H9 (cell line): Measurements from ENCODE around the gene TBC1D20. TPM values are rescaled to one million over a fixed set of nuclear protein-coding genes. Genes with fewer than 3 reads are reported as not detected.

Source experiments
- DNase-seq: peaks from one replicate; pipeline ENCODE4 v3.0.0-alpha.2; 2017
- H2AFZ ChIP-seq: one replicate; pipeline ENCODE4 v1.6.1; 2013; ENCODE audit warnings: mild to moderate bottlenecking, low read length, control low read depth, moderate library complexity
- H2AK5ac ChIP-seq: 2 replicates; pipeline ENCODE4 v1.6.1; 2013; ENCODE audit warnings: low read length, control low read depth, mixed read lengths; ENCODE audit not compliant: insufficient read length
- H2BK120ac ChIP-seq: one replicate; pipeline ENCODE4 v1.6.1; 2013; ENCODE audit warnings: low read depth, mild to moderate bottlenecking, low read length, control low read depth, inconsistent platforms; ENCODE audit not compliant: poor library complexity, severe bottlenecking
- H2BK12ac ChIP-seq: 2 replicates; pipeline ENCODE4 v1.6.1; 2013; ENCODE audit warnings: low read length, control low read depth, mixed read lengths, low read depth; ENCODE audit not compliant: insufficient read length
- H2BK15ac ChIP-seq: 2 replicates; pipeline ENCODE4 v1.6.1; 2013; ENCODE audit warnings: low read depth, low read length, control low read depth
- H2BK20ac ChIP-seq: one replicate; pipeline ENCODE4 v1.6.1; 2013; ENCODE audit warnings: low read depth, mild to moderate bottlenecking, low read length, control low read depth, inconsistent platforms; ENCODE audit not compliant: poor library complexity, severe bottlenecking
- H2BK5ac ChIP-seq: 2 replicates; pipeline ENCODE4 v1.6.1; 2013; ENCODE audit warnings: low read length, control low read depth, mixed read lengths; ENCODE audit not compliant: insufficient read length
- H3K14ac ChIP-seq: 2 replicates; pipeline ENCODE4 v1.6.1; 2013; ENCODE audit warnings: low read length, control low read depth; ENCODE audit not compliant: insufficient read depth
- H3K18ac ChIP-seq: 2 replicates; pipeline ENCODE4 v1.6.1; 2013; ENCODE audit warnings: low read depth, mild to moderate bottlenecking, mixed read lengths, low read length, control low read depth; ENCODE audit not compliant: insufficient read length
- H3K23ac ChIP-seq: 2 replicates; pipeline ENCODE4 v1.6.1; 2013; ENCODE audit warnings: low read length, control low read depth, mixed read lengths, low read depth; ENCODE audit not compliant: insufficient read length
- H3K23me2 ChIP-seq: 2 replicates; pipeline ENCODE4 v1.6.1; 2013; ENCODE audit warnings: low read depth, mild to moderate bottlenecking, mixed read lengths, low read length, control low read depth; ENCODE audit not compliant: insufficient read length, poor library complexity, severe bottlenecking
- H3K27ac ChIP-seq: 2 replicates; pipeline ENCODE4 v1.5.1; 2013; ENCODE audit warnings: low read length, control low read depth, mixed read lengths, low read depth; ENCODE audit not compliant: insufficient read length
- H3K27me3 ChIP-seq: 2 replicates; pipeline ENCODE4 v1.6.1; 2013; ENCODE audit warnings: low read length, control low read depth, inconsistent platforms; ENCODE audit not compliant: insufficient read depth
- H3K4ac ChIP-seq: 2 replicates; pipeline ENCODE4 v1.6.1; 2013; ENCODE audit warnings: low read depth, mild to moderate bottlenecking, control low read depth, inconsistent platforms, low read length, moderate library complexity
- H3K4me1 ChIP-seq: 2 replicates; pipeline ENCODE4 v1.6.1; 2013; ENCODE audit warnings: low read length, control low read depth, inconsistent platforms; ENCODE audit not compliant: insufficient read depth
- H3K4me2 ChIP-seq: 2 replicates; pipeline ENCODE4 v1.6.1; 2013; ENCODE audit warnings: low read length, control low read depth, mixed read lengths; ENCODE audit not compliant: insufficient read length, insufficient read depth
- H3K56ac ChIP-seq: 2 replicates; pipeline ENCODE4 v1.6.1; 2013; ENCODE audit warnings: low read depth, mild to moderate bottlenecking, mixed read lengths, low read length, control low read depth; ENCODE audit not compliant: insufficient read length
- H3K79me1 ChIP-seq: 2 replicates; pipeline ENCODE4 v1.6.1; 2013; ENCODE audit warnings: low read depth, mild to moderate bottlenecking, moderate library complexity, low read length, control low read depth, inconsistent platforms; ENCODE audit not compliant: insufficient read depth, poor library complexity, severe bottlenecking
- H3K79me2 ChIP-seq: 2 replicates; pipeline ENCODE4 v1.6.1; 2013; ENCODE audit warnings: low read length, control low read depth, inconsistent platforms; ENCODE audit not compliant: insufficient read depth
- H3K9ac ChIP-seq: 2 replicates; pipeline ENCODE4 v1.6.1; 2013; ENCODE audit warnings: low read length, control low read depth, mixed read lengths; ENCODE audit not compliant: insufficient read length; ENCODE audit errors: extremely low read depth
- H3K9me3 ChIP-seq: one replicate; pipeline ENCODE4 v1.6.1; 2013; ENCODE audit warnings: low read depth, low read length, inconsistent platforms; ENCODE audit not compliant: control insufficient read depth
- H3T11ph ChIP-seq: one replicate; pipeline ENCODE4 v1.6.1; 2013; ENCODE audit warnings: mild to moderate bottlenecking, low read length, control low read depth, inconsistent platforms
- H4K20me1 ChIP-seq: one replicate; pipeline ENCODE4 v1.6.1; 2013; ENCODE audit not compliant: control insufficient read depth, insufficient read length, insufficient read depth
- H4K5ac ChIP-seq: 2 replicates; pipeline ENCODE4 v1.6.1; 2013; ENCODE audit warnings: low read depth, mild to moderate bottlenecking, mixed read lengths, low read length, control low read depth; ENCODE audit not compliant: insufficient read length
- H4K8ac ChIP-seq: replicated peaks from 2 replicates; pipeline ENCODE4 v1.6.1; 2013; ENCODE audit warnings: low read length, control low read depth, mixed read lengths, low read depth; ENCODE audit not compliant: insufficient read length
- H4K91ac ChIP-seq: 2 replicates; pipeline ENCODE4 v1.6.1; 2013; ENCODE audit warnings: low read depth, mild to moderate bottlenecking, moderate library complexity, mixed read lengths, low read length, control low read depth; ENCODE audit not compliant: insufficient read length
- H3K27ac Mint-ChIP-seq, 3 experiments: 2 replicates in 2 of 3; 3 replicates in 1 of 3; pipeline ENCODE4 v1.8.0; 2020 to 2021; ENCODE audit warnings: mixed read lengths in 3 of 3, mild to moderate bottlenecking in 1 of 3, moderate library complexity in 1 of 3
- H3K27me3 Mint-ChIP-seq: 2 replicates; pipeline ENCODE4 v1.8.0; 2021; ENCODE audit warnings: low read depth, mild to moderate bottlenecking, moderate library complexity, mixed read lengths
- H3K36me3 Mint-ChIP-seq, 3 experiments: 2 replicates in 2 of 3; 3 replicates in 1 of 3; pipeline ENCODE4 v1.8.0; 2020 to 2021; ENCODE audit warnings: low read depth in 3 of 3, mixed read lengths in 3 of 3; ENCODE audit not compliant: insufficient read depth in 1 of 3
- H3K4me1 Mint-ChIP-seq, 2 experiments: 2 replicates each; pipeline ENCODE4 v1.8.0; 2020; ENCODE audit warnings: mixed read lengths in 2 of 2
- H3K4me3 Mint-ChIP-seq, 2 experiments: 2 replicates in 1 of 2; 3 replicates in 1 of 2; pipeline ENCODE4 v1.8.0; 2020 to 2021; ENCODE audit warnings: mild to moderate bottlenecking in 2 of 2, mixed read lengths in 2 of 2, moderate library complexity in 1 of 2
- H3K9me3 Mint-ChIP-seq, 2 experiments: 2 replicates in 1 of 2; 3 replicates in 1 of 2; pipeline ENCODE4 v1.8.0; 2020; ENCODE audit warnings: mild to moderate bottlenecking in 2 of 2, mixed read lengths in 2 of 2, moderate library complexity in 1 of 2
- WGBS: extraction: QIAGEN DNeasy Blood & Tissue Kit; methylation state at CpG from one replicate; pipeline ENCODE4 v1.1.7; 2013; ENCODE audit warnings: missing lambda C conversion rate, low lambda C conversion rate, mixed read lengths; ENCODE audit not compliant: insufficient read length; ENCODE audit errors: extremely low coverage; 5-methylcytosine and 5-hydroxymethylcytosine counted together
- total RNA-seq: library from RNA; stranded (reverse); gene quantifications from 2 replicates; pipeline ENCODE4 v1.2.1, GENCODE V29; 2021
- TF ChIP-seq, protein P1 (sequence below): fragments of 200-600 bp; sonication (generic); conservative IDR thresholded peaks from 3 replicates; pipeline ENCODE4 v1.8.0; 2021; ENCODE audit warnings: antibody characterized with exemption, mild to moderate bottlenecking

The TBC1D20 gene
- total RNA-seq, 1 experiment from 2014 or later, result 17.9 TPM

DNA sequence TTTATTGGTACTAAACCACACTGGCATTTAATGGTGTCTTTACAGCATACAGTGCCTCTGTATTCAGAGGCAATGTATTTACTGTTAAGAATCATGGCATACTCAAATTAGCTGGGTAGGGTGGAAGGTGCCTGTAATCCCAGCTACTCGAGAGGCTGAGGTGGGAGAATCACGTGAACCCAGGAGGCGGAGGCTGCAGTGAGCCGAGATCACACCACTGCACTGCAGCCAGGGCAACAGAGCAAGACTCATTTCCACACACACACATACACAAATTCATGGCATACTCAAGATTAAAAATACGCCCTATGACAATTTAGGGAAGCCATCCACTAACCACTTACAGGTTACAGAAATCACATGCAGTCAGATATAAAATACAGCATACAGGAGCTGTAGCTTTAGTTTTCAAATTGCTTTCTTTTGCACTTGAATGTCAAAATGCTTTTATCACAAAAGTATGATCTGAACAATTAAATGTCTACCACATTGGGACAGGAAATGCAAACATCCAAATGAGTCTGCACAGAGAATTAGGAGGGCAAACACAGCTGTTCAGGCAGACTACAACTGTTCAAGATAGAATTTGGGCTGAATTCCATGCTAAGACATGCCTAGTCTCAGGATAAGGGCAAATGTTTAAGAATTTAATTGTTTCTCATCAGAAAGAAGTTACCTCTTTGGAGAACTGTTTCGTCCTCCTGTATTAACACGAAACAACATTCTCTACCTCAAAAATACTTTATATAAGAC, 44.8 kb upstream of the TBC1D20 start:
- no CpG with 5 or more reads among the region's 7 CpGs for whole genome bisulfite sequencing
- Histone ChIP-seq H3K56ac (no peak overlapping the region), H3K79me1 (peaks cover 18% of the 10 kb centered on the region), H4K8ac (no peak overlapping the region), H3K4me2 (no peak overlapping the region), H4K91ac (no peak overlapping the region), H3K4me1 (no peaks in the 10 kb centered on the region), H3K4ac (no peak overlapping the region), H3K27me3 (no peaks in the 10 kb centered on the region), H4K5ac (no peak overlapping the region), H2BK12ac (no peak overlapping the region), H2BK120ac (no peak overlapping the region), H2AK5ac (no peak overlapping the region), H3K18ac (no peak overlapping the region), H3K79me2 (peaks cover 20% of the 10 kb centered on the region; the same call in 1 of the 2 replicates), H3K9ac (no peak overlapping the region), H3K23ac (no peak overlapping the region), H2BK20ac (no peak overlapping the region), H2BK5ac (no peak overlapping the region), H2BK15ac (no peak overlapping the region), H3T11ph (no peak overlapping the region), H3K9me3 (no peaks in the 10 kb centered on the region), H3K23me2 (no peaks in the 10 kb centered on the region), H3K14ac (no peak overlapping the region), H3K27ac (no peak overlapping the region), H4K20me1 (no peaks in the 10 kb centered on the region), H2AFZ (no peak overlapping the region)
- TF ChIP-seq, protein P1, sequence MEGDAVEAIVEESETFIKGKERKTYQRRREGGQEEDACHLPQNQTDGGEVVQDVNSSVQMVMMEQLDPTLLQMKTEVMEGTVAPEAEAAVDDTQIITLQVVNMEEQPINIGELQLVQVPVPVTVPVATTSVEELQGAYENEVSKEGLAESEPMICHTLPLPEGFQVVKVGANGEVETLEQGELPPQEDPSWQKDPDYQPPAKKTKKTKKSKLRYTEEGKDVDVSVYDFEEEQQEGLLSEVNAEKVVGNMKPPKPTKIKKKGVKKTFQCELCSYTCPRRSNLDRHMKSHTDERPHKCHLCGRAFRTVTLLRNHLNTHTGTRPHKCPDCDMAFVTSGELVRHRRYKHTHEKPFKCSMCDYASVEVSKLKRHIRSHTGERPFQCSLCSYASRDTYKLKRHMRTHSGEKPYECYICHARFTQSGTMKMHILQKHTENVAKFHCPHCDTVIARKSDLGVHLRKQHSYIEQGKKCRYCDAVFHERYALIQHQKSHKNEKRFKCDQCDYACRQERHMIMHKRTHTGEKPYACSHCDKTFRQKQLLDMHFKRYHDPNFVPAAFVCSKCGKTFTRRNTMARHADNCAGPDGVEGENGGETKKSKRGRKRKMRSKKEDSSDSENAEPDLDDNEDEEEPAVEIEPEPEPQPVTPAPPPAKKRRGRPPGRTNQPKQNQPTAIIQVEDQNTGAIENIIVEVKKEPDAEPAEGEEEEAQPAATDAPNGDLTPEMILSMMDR, result no peak
- H3K36me3 Mint-ChIP-seq, result peaks cover 30 to 59% (median 54%) of the 10 kb centered on the region in 3 experiments; a peak in 6 of 7 replicates
- no peak for DNase-seq
- H3K27ac Mint-ChIP-seq, result no peak overlapping the region
- no peaks in the 10 kb centered on the region for H3K4me1 Mint-ChIP-seq
- H3K4me3 Mint-ChIP-seq, result no peak overlapping the region
- H3K9me3 Mint-ChIP-seq, result no peaks in the 10 kb centered on the region; a peak in 1 of 5 replicates
- H3K27me3 Mint-ChIP-seq, result no peaks in the 10 kb centered on the region
